GM18858 (cell line): ENCODE measurements around the gene RAPGEF1.
A peak's percentile ranks its signal among the peaks of the same experiment; 100 is the strongest.
"Not testable (repeated sequence)": the region's sequence is repeated elsewhere in the genome, so short reads cannot be mapped to it uniquely, and the experiment has no call there.

ENCODE experiments used
- ATAC-seq: cut with Tn5 transposase; IDR thresholded peaks from one replicate; pipeline ENCODE4 v1.9.1; 2021; ENCODE audit not compliant: unreplicated experiment

RAPGEF1 gene

GRCh38 chr9:131672451-131672850, 67.4 kb downstream of the RAPGEF1 start:
- no peak for ATAC-seq

DNA sequence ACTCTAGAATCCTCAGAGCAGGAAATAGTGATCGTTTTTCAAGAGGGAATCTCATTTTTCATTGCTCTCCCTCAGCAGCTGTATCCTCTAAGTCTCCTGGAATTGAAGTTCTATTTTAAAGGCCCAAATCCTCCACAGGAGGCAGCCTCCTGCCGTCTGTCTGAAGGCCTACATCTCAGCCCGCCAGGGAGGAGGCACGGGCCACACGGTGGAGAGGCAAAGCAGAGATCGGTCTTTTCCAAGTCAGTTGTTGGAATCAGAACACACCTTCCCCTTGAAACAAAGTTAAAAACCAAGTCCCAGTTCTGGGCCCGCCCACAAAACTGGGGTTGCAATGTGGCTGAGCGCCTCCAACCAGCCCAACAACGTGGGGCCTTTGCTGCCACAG, 68.7 kb downstream of the RAPGEF1 start:
- no peak for ATAC-seq

DNA sequence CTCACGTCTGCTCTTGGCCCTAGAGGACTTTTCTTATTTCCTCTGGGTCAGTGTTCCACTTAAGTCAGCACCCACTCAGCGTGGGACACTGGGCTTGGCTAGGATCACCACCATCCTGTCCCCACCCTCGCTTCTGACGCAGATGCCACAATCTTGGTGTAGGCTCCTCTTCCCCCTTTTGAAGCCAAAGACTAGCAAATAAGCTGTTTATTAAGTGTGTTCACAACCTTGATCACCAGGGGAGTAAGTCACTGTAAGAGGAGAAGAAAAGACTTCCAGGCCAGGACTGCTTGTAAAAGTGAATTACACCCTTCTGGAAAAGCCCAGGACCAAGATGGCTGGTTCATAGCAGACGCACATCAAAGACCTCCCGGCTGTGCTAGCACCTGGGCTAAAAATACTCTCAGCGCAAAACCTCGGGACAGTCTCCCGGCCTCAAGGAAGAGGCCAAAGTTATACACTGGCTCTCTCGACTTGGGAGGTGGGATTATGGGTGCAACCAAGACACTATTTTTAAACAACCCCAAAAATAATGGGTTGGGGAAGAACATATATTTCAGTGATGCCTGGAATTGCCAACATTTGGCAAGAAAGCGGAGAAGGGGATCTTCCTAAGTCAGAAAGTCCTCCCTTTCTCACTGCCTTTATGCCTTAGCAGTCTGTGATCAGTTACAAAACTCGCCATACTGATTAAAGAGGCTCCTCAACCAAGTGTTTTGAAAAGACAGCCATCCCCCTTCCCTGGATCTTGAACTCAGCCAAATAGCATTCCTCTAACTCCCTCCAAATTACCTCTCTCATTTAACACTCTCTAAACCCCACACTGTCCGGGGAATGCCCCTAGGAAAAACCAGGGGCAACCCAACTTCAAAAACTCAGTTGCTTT, 69.4 kb downstream of the RAPGEF1 start:
- ATAC-seq = no peak

GRCh38 chr9:131669269-131670157, 70.4 kb downstream of the RAPGEF1 start:
- no peak for ATAC-seq

DNA sequence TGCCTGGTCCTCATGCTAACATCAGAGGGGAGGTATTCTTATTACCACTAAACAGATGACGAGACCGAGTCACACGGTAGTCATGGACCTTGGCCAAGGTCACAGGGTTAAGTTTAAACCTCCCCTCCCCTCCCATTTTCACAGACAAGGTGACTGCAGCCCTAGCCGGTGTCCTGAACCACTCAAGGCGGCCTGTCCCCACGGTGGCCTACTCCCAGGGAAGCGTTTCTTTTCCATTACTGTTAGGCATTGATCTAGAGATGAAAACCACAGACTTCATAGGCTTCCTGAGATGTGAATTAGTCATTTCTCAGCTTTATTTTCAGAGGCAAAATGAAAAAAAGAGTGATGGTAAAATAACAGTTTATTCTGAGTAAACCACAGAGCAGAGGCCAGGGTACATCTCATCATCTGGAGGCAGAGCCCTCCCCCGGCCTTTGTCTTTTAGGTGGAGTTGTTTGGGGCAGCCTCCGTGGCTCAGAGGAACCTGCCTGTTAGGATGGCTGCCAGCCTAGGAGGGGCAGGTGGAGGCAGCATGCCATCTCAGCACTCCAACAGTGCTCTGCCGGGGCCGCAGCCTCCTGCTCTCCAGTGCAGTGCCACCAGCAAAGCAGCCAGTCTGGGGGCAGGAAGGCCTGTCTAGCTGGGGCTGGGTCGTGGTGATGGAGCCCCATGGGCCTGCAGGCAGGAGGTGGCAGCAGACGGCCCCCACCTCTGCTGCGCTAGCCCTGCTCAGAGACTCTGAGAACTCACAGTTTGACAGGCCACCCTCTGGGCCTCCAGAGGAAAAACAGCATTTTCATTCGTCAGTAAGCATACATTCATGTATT, 71.2 kb downstream of the RAPGEF1 start:
- ATAC-seq = peak; percentile 39

DNA sequence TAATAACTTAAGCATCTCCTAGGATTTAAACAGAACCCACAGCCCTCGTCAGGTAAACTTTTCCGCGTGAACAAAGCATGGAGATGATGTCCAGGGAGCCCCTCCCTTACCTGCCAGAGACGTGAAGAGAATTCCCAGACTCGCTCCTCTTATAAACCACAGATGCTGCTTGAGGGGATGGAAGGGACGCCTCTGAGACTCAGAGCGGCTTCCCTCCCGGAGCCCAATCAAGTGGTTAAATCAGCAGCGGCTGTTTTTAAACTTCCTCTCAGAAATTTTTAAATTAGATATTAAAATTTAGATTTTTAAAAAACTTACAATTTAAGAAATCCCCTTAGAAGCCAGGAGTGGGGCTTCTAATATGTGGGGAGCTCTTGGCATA, 71.8 kb downstream of the RAPGEF1 start:
- no peak for ATAC-seq

DNA sequence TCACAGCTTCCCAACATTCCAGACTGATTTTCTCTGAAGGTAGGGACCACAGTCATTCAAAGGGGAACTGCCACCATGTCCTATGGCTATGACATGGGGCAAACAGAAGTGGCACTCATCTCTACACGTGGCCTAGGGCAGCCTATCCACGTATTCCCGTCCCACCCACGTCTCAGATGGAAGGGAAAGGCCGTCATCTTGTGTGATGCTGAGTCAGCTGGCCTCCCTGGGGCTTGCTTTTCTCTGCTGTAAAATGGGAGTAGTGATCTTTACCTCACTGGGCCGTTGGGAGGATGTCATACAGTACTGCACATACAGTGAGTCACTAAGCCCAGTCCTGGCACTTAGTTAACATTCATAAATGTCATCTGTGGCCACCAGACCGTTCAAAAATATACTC, 72.3 kb downstream of the RAPGEF1 start:
- ATAC-seq = no peak

- ATAC-seq = no peak
Observed at GRCh38 chr9:131666774-131667173, 73.1 kb downstream of the RAPGEF1 start.

GRCh38 chr9:131666029-131666428, 73.8 kb downstream of the RAPGEF1 start:
- ATAC-seq = no peak

GRCh38 chr9:131663288-131663687, 76.6 kb downstream of the RAPGEF1 start:
- no peak for ATAC-seq

- not testable (repeated sequence) for ATAC-seq
Observed at GRCh38 chr9:131662289-131662621, 77.6 kb downstream of the RAPGEF1 start.

DNA sequence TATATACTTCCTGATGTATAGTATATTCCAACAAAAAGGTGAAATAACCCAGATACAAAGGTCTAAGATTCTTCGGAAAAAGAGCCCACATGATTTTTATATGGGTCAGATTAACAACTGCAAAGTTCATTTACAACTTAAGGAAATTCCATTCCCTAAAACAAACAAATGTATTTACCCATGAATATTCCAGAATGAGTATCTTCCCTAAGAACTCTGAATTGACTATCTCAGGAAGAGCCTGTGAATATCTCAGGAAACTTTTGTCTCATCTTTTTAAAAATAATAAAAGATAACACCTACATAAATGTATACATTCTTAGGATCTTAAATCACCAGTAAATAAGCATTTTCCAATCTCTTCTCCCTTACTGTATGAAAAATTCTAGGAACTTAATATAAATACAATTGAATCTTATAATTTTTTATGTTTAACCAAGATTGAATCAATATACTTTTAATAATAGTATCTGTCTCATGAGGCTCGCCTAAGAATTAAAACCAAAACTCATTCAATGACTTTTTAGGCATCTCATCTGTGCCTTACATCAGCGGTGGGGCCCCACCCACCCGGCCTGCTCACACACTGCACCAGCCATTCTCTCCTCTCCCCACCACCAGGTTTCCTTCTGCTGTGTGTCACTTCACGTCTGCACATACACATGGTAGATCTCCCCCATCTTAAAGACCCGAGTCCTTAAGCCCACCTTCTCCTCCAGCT, 78.1 kb downstream of the RAPGEF1 start:
- ATAC-seq = no peak

- no peak for ATAC-seq
Observed at GRCh38 chr9:131660466-131661405, 79.1 kb downstream of the RAPGEF1 start.

DNA sequence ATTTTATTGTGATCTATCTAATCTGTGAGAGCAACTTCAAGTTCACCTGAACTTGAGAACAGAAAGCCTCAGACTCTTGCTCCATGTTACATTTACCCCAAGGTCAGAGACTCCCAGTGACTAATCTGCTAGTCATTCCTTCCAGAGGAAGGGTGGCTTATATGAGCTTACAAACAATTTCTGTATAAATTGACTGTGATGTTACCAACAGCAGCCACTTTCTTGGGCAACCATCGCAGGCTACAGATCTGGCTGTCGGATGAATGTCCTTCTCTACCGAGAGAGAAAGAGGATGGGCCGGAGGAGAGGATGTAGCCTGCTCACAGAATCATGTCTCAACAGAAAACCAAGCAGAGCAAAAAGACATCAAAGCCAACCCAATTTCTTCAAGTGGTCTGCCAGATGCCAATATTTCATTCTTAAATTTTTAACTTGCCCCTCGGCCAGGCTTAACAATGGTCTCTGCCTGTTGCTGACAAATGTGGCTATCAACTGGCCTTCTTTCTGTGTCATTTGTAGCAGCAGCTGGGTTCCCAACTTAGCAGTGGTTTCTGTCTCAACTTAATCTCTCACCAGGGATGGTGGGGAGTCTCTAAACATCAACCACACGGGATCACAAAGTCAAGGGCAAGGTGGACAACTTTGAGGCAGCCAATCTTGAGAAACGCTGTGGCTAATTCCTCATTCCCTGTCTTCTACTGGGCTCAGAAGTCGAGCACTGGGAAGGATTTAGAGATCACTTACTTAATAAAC, 81.3 kb downstream of the RAPGEF1 start:
- no peak for ATAC-seq

DNA sequence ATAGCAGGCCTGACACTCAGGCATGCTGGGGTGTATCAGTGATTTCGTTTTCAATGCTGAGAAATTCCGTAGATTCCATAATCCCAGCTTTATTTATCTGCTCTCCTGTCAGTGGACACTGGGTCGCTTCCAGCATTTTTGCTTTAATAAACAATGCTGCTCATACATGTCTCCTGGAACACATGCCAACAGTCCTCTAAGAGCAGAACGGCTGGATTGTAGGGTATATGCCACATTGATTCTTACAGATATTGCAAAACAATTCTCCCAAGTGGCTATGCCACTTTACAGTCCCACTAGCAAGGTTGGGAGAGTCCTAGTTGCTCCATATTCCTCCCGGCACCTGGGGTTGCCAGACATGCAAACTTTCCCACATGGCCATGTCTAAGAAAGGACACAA, 81.9 kb downstream of the RAPGEF1 start:
- no peak for ATAC-seq

DNA sequence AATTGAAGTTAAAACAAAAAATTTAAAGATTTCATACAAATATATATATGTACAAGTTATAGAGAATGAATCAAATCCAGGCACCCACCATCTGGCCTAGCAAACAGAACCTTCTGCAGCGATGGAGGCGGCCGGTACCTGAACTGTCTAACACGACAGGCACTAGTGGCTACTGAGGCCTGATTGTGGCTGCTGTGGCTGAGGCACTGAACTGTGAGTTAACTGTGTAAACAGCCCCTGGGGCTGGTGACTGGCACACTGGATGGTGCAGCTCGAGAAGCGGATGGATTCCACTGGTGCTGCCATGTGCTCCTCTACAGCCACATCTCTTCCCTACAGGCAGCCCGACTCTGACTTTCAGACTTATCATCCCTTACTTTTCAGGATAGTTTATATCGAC, 82.4 kb downstream of the RAPGEF1 start:
- ATAC-seq = no peak

- peak; percentile 19 for ATAC-seq
Observed at GRCh38 chr9:131657037-131657377, 82.9 kb downstream of the RAPGEF1 start.

GRCh38 chr9:131656356-131657036, 83.4 kb downstream of the RAPGEF1 start:
- ATAC-seq = peak; percentile 64
